Ishikawa (cell line): ENCODE measurements around the gene MPP4.

ENCODE experiments used
- CEBPB ChIP-seq: IDR thresholded peaks from 2 replicates; pipeline ENCODE4 v1.6.1; 2012
- CREB1 ChIP-seq: IDR thresholded peaks from 2 replicates; pipeline ENCODE4 v1.6.1; 2012; ENCODE audit warnings: low read depth
- EGR1 ChIP-seq: IDR thresholded peaks from 2 replicates; pipeline ENCODE4 v1.6.1; 2012
- EP300 ChIP-seq: IDR thresholded peaks from 2 replicates; pipeline ENCODE4 v1.6.1; 2012; ENCODE audit warnings: borderline replicate concordance
- FOXM1 ChIP-seq: IDR thresholded peaks from 2 replicates; pipeline ENCODE4 v1.6.1; 2012; ENCODE audit warnings: low read depth, borderline replicate concordance
- RAD21 ChIP-seq: IDR thresholded peaks from 2 replicates; pipeline ENCODE4 v1.6.1; 2012; ENCODE audit warnings: low read depth
- TAF1 ChIP-seq: IDR thresholded peaks from 2 replicates; pipeline ENCODE4 v1.6.1; 2012; ENCODE audit warnings: low read depth, mild to moderate bottlenecking
- TCF12 ChIP-seq: IDR thresholded peaks from 2 replicates; pipeline ENCODE4 v1.6.1; 2012; ENCODE audit warnings: low read depth
- TEAD4 ChIP-seq: IDR thresholded peaks from 2 replicates; pipeline ENCODE4 v1.6.1; 2012
- YY1 ChIP-seq: IDR thresholded peaks from 2 replicates; pipeline ENCODE4 v1.6.1; 2012; ENCODE audit warnings: low read depth
- ZBTB7A ChIP-seq: IDR thresholded peaks from 2 replicates; pipeline ENCODE4 v1.6.1; 2012; ENCODE audit warnings: low read depth
- TF ChIP-seq, protein P1 (sequence below): IDR thresholded peaks from 2 replicates; pipeline ENCODE4 v1.6.1; 2012; ENCODE audit warnings: low read depth, mild to moderate bottlenecking

DNA sequence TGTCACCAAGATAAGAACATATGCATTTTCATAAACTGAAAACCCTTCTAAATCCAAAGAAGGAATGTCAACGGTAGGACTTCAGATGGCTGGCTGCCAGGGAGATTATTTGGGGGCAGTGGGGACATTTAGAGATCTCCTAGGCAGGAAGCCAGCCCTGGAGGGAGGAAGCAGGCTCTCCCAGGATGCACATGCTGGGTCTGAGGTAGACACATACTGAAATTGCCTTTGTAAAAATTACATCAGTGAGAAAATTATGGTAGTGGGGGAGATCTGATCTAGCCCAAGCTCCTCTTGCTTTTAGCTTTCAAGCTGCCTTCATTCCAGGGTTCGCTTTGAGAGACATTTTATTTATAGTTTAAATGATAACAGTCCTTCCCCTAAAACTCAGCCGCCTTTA lies 24.1 kb downstream of the MPP4 start:
- no peak for TF ChIP-seq RAD21
- TF ChIP-seq EP300: no peak
- no peak for TF ChIP-seq CEBPB
- TF ChIP-seq, protein P1, sequence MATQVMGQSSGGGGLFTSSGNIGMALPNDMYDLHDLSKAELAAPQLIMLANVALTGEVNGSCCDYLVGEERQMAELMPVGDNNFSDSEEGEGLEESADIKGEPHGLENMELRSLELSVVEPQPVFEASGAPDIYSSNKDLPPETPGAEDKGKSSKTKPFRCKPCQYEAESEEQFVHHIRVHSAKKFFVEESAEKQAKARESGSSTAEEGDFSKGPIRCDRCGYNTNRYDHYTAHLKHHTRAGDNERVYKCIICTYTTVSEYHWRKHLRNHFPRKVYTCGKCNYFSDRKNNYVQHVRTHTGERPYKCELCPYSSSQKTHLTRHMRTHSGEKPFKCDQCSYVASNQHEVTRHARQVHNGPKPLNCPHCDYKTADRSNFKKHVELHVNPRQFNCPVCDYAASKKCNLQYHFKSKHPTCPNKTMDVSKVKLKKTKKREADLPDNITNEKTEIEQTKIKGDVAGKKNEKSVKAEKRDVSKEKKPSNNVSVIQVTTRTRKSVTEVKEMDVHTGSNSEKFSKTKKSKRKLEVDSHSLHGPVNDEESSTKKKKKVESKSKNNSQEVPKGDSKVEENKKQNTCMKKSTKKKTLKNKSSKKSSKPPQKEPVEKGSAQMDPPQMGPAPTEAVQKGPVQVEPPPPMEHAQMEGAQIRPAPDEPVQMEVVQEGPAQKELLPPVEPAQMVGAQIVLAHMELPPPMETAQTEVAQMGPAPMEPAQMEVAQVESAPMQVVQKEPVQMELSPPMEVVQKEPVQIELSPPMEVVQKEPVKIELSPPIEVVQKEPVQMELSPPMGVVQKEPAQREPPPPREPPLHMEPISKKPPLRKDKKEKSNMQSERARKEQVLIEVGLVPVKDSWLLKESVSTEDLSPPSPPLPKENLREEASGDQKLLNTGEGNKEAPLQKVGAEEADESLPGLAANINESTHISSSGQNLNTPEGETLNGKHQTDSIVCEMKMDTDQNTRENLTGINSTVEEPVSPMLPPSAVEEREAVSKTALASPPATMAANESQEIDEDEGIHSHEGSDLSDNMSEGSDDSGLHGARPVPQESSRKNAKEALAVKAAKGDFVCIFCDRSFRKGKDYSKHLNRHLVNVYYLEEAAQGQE: no peak
- TF ChIP-seq YY1: no peak
- no peak for TF ChIP-seq TAF1
- no peak for TF ChIP-seq CREB1
- no peak for TF ChIP-seq TEAD4
- no peak for TF ChIP-seq TCF12
- TF ChIP-seq ZBTB7A: no peak
- no peak for TF ChIP-seq EGR1
- no peak for TF ChIP-seq FOXM1
